Caki2 (cell line): Measurements from ENCODE around the gene LPP. TPM values are rescaled to one million over a fixed set of nuclear protein-coding genes. Genes with fewer than 3 reads are reported as not detected.

Source experiments
- DNase-seq: peaks from one replicate; pipeline ENCODE4 v3.0.0-alpha.2; 2015; ENCODE audit warnings: low read depth
- in situ Hi-C: cut with HindIII; loops from 2 replicates; pipeline ENCODE4 v1.10.0; 2016; ENCODE audit warnings: low sequenced_read_pairs, low pct_unique_long_range_greater_than_20kb, mixed read lengths
- total RNA-seq: library from RNA; depleted of rRNA; stranded (reverse); fragments of >200 nt; shearing (Covaris generic); gene quantifications from 2 replicates; pipeline ENCODE4 v1.2.3, GENCODE V29; 2014; ENCODE audit warnings: low replicate concordance

LPP gene
- total RNA-seq, 1 experiment from 2014 or later: 9.2 TPM

DNA sequence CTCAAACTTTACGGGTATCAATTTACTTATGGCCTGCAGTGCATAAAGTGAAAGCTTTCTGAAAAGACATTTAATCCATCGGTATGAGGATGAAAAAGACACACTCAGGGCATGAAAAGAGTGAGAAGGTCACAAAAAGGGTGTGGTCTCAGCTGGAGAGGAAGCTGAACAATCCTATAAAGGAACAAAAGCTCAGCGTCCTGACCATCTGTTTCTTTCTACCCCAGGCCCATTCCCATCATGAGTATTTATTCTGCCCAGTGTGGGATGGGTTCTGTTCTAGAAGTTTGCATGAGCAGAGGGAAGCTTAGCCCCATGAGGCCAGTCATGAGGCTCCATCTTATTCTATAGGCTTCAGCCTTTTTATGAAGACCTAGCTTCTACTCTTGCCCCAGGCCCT is 144.6 kb downstream of the LPP start:
- in situ Hi-C loops: no loop called here
- DNase-seq: no peak

- in situ Hi-C loops: no loop called here
- no peak for DNase-seq
These were observed 145.1 kb downstream of the LPP start for GRCh38 chr3:188299068-188299467.

GRCh38 chr3:188299708-188300107 is 145.8 kb downstream of the LPP start:
- in situ Hi-C loops: no loop called here
- DNase-seq: no peak

- no peak for DNase-seq
These were observed 147.2 kb downstream of the LPP start for GRCh38 chr3:188301147-188301546.

DNA sequence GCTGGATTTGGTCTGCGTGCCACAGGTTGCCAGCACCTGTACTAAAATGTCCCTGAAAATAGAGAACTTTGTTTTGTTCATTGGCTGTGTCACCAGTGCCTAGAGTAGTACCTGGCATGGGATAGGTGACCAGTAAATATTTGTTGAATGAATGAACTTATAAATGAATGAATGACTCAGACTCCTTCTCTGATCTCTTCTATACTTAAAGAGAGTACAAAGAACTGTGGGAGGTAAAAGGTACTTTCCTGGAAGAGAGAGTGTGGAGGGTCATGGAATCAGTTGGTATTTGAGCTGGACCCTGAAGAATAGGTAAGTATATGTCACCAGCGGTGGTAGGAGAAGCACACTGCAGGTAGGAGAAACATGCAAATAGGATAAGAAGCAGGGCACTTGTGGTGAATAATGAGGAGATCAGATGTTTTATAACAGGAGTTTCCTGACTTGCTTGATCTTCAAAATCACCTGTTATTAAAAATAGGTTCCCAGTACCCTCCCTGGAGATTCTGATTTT is 149.4 kb downstream of the LPP start:
- in situ Hi-C loops: no loop called here
- no peak for DNase-seq

More at GRCh38 chr3:188301147-188301546, 147.2 kb downstream of the LPP start:
- in situ Hi-C loops: no loop called here

DNA sequence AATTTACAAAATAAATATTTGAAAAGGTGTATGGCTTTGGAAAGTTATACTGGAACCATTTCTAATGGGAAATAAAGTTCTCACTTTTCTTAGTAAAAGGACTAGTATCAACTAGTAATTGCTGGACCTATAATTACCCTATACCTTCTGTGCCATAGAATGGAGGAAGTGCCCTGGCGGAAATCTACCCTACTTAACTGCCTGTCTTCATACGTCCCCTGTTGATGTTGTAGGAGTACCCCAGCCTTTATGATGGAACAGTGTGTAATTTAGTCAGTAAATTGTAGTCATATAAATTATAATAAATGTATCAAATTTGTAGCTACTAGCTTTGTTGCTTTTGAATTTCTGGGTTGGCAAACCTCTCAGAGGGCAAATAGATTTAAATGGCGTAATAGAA is 149.9 kb downstream of the LPP start:
- in situ Hi-C loops: no loop called here
- DNase-seq: no peak

DNA sequence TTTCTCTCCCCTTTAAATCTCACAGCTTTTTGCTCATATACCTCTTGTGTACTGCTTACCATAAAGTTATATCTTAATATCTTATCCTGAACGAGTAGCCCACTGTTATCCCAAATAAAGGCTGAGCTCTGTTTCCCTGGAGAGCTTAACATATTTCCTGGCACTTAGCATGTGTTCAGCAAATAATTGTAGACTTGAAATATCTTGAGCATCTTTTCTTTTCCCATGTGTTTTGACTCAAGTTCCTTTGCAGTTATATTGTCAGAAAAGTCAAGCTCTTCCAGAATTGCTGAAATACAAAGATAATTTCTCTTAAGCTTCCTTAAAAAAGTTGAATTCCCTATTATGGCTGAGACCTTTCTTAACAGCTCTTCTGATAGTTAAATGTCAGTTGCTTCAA is 150.5 kb downstream of the LPP start:
- in situ Hi-C loops: no loop called here
- DNase-seq: no peak

DNA sequence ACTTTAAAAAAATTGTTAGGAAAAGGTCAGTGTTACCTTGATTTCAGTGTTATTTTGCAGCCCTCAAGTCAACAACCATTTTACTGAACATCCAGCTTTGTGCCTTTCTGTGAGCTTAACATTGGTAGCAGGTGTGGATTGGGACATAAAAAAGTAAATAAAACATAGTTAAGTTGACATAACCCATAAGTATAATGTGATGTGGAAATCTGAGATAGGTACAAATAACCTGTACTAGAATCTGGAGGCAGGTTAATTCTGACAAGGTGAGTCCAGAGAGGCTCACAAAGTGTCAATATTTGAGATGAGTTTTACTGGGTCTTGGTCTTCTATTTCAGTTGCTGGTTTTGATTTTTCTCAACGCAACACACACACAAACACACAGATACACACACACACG is 151.3 kb downstream of the LPP start:
- in situ Hi-C loops: no loop called here
- no peak for DNase-seq

- DNase-seq: no peak
- in situ Hi-C loops: no loop called here
These were observed 152.6 kb downstream of the LPP start for GRCh38 chr3:188306435-188307005.

GRCh38 chr3:188309437-188310269 is 155.7 kb downstream of the LPP start:
- DNase-seq: no peak
- in situ Hi-C loops: no loop called here

DNA sequence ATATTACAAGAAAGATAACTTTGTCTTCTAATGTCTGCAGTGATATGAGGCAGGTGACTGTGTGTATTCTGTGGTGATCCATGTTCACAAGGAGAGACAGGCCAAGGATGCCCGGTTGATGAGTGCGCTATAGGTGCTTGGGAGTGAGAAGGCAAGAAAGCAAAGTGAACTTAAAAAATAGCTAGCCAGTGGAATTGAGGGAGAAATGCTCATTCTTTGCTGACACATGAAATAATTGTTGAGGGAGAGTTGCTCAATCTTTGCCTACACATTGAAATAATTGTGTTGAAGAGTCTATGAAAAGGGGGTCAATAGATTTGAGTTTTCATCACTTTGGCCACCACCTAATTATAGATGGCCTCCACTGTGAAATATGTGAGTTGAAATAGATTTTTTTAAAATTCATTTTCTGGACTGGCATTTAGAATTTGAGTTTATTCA is 156.3 kb downstream of the LPP start:
- DNase-seq: no peak
- in situ Hi-C loops: no loop called here

DNA sequence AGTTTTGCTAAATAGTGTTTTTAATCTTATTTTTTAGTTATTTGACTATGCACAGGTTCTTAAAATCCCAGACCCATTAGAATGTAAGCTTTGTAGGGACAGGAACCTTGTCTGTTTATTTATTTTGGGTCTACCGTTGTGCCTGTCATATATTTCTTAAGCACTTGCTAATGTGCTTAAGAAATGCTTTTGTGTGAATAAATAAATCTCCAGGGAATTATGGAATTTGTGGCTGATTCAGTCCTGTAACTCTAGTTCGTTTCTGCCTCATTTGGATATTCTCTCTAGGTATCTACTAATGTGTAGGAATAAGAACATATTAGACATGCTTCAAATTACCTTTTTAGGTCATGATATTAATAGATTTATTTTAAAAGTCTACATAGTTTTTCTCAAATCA is 161.6 kb downstream of the LPP start:
- DNase-seq: no peak
- in situ Hi-C loops: no loop called here

DNA sequence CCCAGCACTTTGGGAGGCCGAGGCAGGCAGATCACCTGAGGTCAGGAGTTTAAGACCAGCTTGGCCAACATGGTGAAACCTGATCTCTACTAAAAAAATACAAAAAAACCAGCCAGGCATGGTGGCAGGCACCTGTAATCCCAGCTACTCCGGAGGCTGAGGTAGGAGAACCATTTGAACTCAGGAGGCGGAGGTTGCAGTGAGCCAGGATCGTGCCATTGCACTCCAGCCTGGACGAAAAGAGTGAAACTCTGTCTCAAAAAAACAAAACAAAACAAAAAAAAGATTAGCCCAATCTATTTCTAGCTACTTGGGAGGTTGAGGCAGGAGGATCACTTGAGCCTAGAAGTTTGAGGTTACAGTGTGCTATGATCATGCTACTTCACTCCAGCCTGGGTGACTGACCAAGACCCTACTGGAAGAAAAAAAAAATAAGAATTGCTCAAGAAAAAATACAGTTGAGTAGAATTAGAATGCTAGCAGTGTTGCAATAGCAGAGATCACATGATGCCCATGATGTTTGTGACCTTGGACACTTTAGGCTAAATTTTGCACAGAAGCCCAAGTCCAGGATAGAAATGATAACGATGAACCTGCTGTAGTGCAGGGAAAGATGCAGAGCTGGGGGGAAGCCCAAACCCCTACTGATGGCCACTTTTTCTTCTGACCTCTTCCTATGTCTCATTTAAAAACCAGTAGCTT is 162.2 kb downstream of the LPP start:
- in situ Hi-C loops: no loop called here
- no peak for DNase-seq

DNA sequence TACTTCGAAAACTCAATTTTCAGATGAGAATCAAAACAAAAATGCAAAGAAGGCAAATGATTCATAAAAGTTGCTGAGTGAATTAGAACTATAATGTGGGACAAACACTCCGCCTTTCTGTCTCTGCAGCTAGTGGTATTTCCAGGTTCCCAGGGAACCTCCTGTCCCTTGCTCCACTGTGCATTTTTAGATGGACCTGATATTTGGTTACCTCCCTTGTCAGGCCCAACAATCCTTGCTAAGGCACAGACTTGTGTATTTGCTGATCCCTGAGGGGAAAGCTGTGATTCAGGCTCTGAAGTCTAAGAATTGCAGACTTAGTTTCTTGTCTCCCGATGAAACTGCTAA is 162.7 kb downstream of the LPP start:
- in situ Hi-C loops: no loop called here
- no peak for DNase-seq

GRCh38 chr3:188319569-188319968 is 165.6 kb downstream of the LPP start:
- DNase-seq: peak; percentile 4
- in situ Hi-C loops: no loop called here

GRCh38 chr3:188320757-188321156 is 166.8 kb downstream of the LPP start:
- in situ Hi-C loops: no loop called here
- no peak for DNase-seq

DNA sequence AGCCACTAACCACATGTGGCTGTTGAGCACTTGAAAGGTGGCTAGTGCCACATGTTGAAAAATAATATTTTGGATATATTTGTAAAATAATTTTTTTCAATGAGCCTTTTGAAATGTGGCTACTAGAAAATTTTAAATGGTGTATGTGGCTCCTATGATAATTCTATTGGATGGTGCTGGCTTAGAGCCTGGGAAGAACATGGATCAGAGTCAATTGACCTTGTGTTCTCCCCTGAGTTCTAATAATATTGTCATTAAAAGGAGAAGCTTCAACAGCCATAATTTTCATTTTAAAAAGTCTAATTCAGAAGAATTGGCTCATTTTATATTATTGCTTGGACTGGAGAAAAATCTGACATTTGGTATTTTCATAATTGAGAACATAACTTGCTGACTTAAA is 167.3 kb downstream of the LPP start:
- in situ Hi-C loops: no loop called here
- DNase-seq: no peak

DNA sequence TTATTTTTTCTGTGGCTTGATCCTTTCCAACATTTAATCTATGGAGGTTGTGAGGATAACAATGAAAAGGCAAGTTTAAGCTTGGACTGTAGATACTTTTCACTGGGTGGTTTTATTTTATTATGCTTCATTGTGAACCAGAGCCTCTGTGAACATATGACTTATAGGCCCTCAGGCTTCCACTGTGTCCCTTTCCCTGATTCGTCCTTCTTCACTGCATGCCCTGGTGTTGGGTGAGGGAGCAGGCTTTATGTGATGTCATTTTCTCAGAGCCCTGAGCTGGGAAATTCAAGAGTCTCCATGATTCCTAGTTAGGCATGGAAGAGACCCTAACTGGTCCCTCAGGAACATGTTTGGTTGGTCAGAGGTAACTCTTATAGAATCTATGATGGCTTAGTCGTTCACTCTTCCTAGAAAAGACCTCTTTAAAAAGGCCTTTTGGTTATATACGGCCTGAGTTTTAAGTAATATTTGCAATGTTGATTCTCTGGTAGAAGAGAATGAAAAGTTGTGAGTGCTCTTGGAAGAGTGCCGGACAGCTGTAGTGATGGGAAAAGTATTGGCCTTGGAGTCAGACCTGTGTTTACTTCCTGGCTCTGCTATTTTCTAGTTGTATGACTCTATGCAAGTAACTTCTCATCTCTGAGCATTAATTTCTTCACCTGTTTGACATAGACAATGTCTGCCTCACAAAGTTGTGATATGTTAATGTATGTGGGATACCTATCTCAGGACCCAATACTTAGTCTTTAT is 168.4 kb downstream of the LPP start:
- in situ Hi-C loops: no loop called here
- no peak for DNase-seq
